HG02759 (cell line): Measurements from ENCODE around the gene STARD9.
A peak's percentile ranks its signal among the peaks of the same experiment; 100 is the strongest.
"Not testable (repeated sequence)": the region's sequence is repeated elsewhere in the genome, so short reads cannot be mapped to it uniquely, and the experiment has no call there.

Experiments
- ATAC-seq: cut with Tn5 transposase; IDR thresholded peaks from one replicate; pipeline ENCODE4 v1.9.1; 2021; ENCODE audit warnings: mild to moderate bottlenecking, moderate library complexity; ENCODE audit not compliant: unreplicated experiment

The STARD9 gene

GRCh38 chr15:42575188-42576039 is at the start of gene STARD9:
TSS of gene STARD9 (plus strand) at chr15:42575606. CDS start at chr15:42575716, 110 bp downstream.
- ATAC-seq = peak; percentile 96

GRCh38 chr15:42528970-42529369 is 46.4 kb upstream of the STARD9 start:
- ATAC-seq = no peak

- ATAC-seq = no peak
These were observed 42.2 kb upstream of the STARD9 start for GRCh38 chr15:42533246-42533645.

DNA sequence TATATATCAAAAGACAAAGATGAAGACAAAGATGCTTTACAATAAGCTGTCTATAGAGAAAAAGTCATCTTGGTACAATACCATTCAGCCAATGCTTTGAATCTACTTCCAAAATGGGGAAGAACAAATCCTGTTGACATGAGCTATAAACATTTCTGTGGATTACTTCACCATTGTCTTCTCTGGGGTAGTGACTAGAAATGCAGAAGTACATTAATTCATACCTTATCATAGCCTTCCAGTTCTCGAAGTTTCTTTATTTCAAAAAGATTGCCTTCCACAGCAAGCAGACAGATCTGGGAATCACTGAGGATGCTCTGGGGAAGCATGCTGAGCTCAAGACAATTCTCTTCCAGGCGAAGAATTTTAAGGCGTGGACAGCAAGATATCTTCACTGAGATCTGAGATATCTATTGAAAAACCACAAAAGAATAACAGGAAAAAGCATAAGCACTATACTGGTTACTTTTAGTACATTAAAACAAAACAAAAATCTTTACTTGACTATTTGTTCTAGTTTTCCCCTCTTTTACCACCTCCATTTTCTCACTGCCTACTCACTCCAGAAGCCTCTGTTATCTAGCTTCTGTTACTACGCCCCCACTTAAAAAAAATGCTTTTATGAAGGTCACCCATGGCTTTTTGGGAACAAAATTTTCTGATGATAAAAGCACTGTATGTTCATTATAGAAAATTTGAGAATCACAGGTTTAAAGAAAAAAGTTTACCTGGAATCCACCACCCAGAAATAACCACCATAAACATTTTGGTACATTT is 30.4 kb upstream of the STARD9 start:
- no peak for ATAC-seq

GRCh38 chr15:42547918-42548248 is 27.5 kb upstream of the STARD9 start:
- no peak for ATAC-seq

- peak; percentile 91 for ATAC-seq
These were observed 27.0 kb upstream of the STARD9 start, which contains the start of the genes HAUS2 and LRRC57 for GRCh38 chr15:42548249-42549031. TSS of gene HAUS2 (plus strand) at chr15:42548838. CDS start at chr15:42548873, 35 bp downstream. TSS of gene LRRC57 (minus strand) at chr15:42548793. CDS start at chr15:42548434, 359 bp downstream.

DNA sequence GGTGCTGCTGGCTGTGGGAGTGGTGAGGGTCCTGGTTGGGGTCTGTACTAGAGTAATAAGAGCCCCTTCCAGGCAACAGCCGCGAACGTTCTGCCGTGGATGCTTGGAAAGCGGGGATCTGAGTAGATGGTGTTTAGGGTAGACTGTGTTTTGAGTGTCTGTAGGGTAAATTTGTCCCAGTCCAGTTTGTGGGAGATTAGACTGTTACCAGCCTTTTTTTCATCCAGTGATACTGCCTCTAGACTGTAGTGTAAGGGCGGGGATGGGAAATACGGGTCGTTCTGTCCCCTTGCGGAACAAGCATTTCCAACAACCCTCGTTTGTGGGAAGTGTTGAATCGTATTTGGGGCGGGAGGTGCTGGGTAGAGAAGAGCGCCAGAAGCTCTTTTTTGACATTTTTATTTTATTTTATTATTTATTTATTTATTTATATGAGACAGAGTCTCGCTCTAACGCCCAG is 26.3 kb upstream of the STARD9 start:
- ATAC-seq = peak; percentile 47

- ATAC-seq = no peak
These were observed 25.5 kb upstream of the STARD9 start for GRCh38 chr15:42549741-42550392.

- no peak for ATAC-seq
These were observed 21.9 kb upstream of the STARD9 start for GRCh38 chr15:42553554-42553953.

DNA sequence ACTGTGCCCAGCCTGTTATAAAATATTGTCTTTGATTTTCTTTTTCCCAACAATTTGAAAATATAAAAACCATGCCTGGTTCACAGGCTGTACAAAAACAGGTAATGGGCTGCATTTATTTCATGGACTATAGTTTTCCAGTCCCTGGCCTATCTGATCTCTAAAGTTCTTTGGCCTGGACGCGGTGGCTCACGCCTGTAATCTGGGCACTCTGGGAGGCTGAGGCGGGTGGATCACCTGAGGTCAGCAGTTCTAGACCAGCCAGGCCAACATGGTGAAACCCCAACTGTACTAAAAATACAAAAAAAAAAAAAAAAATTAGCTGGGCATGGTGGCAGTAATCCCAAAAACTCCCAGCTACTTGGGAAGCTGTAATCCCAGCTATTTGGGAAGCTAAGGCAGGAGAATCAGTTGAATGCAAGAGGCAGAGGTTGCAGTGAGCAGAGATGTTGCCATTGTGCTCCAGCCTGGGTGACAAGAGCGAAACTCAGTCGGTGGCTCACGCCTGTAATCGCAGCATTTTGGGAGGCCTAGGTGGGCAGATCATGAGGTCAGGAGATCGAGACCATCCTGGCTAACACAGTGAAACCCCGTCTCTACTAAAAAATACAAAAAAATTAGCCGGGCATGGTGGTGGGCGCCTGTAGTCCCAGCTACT is 18.7 kb upstream of the STARD9 start:
- not testable (repeated sequence) for ATAC-seq

- ATAC-seq = no peak
These were observed 16.7 kb upstream of the STARD9 start for GRCh38 chr15:42558739-42559138.

DNA sequence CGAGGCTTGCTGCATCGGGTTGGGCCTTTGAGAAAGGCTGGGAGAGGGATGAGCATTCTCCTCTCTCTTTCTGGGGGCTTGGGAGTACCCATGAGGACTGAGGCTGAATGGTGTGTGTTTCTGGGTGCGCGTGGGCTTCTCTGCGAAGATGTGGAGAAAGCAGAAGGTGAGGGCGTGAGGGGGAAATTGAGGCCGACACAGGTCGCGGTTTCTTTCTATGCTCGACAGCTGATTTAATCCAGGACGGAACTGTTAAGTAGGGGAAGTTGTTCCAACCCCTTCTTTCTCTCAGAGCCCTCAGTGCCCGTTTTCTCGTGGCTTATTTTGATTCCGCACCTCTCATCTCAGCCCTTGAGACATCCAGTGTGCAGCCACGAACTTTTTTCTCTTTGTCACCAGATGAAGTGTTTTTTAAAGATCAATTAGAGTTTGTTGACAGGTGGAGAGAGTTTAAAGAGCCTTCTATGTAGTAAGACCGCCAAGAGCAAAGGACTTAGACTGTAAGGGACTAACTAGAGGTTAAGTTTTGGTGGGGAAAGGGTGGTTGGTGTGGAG is 711 bp downstream of the STARD9 start:
- ATAC-seq = no peak

GRCh38 chr15:42576776-42577175 is 1.4 kb downstream of the STARD9 start:
- ATAC-seq = no peak

- ATAC-seq = no peak
These were observed 2.2 kb downstream of the STARD9 start for GRCh38 chr15:42577514-42578031.

GRCh38 chr15:42578984-42579537 is 3.7 kb downstream of the STARD9 start:
- ATAC-seq = no peak

GRCh38 chr15:42581272-42581730 is 5.9 kb downstream of the STARD9 start:
- peak; percentile 90 for ATAC-seq

GRCh38 chr15:42582569-42583375 is 7.4 kb downstream of the STARD9 start:
- no peak for ATAC-seq
